IMR-90 (cell line): ENCODE measurements around the gene STK10. TPM values are rescaled to one million over a fixed set of nuclear protein-coding genes. Genes with fewer than 3 reads are reported as not detected.

Experiments used
- ATAC-seq: fragments of 200-7000 bp; cut with Tn5 transposase; 2 replicates; pipeline ENCODE4 v1.9.1; 2020; ENCODE audit warnings: low read depth, mild to moderate bottlenecking, moderate library complexity
- BruUV-seq: library from RNA; stranded (reverse); fragments of 400-500 nt; replicated peaks from 2 replicates; lab custom pipeline; 2021; lab: Mats Ljungman, UMichigan
- CTCF ChIA-PET: fragments of 300-600 bp; formaldehyde crosslinking; extraction: SDS; loops from one replicate; lab custom pipeline; 2021; ENCODE audit warnings: antibody characterized with exemption; lab: Yijun Ruan, JAX
- POLR2A ChIA-PET: fragments of 300-600 bp; sonication (Branson Sonifier 250); formaldehyde crosslinking; loops from one replicate; lab custom pipeline; 2022; ENCODE audit warnings: antibody characterized with exemption; ENCODE audit not compliant: unreplicated experiment; lab: Charles Lee
- DNase-seq: peaks from one replicate; pipeline ENCODE4 v3.0.0; 2013
- H2AFZ ChIP-seq: replicated peaks from 2 replicates; pipeline ENCODE3; 2013; ENCODE audit warnings: low read length, mild to moderate bottlenecking; ENCODE audit not compliant: poor library complexity
- H2AK5ac ChIP-seq: 2 replicates; pipeline ENCODE4 v1.6.1; 2013; ENCODE audit warnings: low read depth, low read length, inconsistent platforms
- H2AK9ac ChIP-seq: replicated peaks from 2 replicates; pipeline ENCODE3; 2013; ENCODE audit warnings: mild to moderate bottlenecking, low read depth, low read length, moderate library complexity; ENCODE audit not compliant: poor library complexity
- H2BK120ac ChIP-seq: 2 replicates; pipeline ENCODE4 v1.6.1; 2013; ENCODE audit warnings: low read depth, low read length, inconsistent platforms
- H2BK15ac ChIP-seq: 3 replicates; pipeline ENCODE4 v1.6.1; 2013; ENCODE audit warnings: low read depth, low read length, inconsistent platforms
- H2BK20ac ChIP-seq: 2 replicates; pipeline ENCODE4 v1.6.1; 2013; ENCODE audit warnings: low read depth, mild to moderate bottlenecking, inconsistent platforms, low read length, moderate library complexity
- H2BK5ac ChIP-seq: 2 replicates; pipeline ENCODE4 v1.6.1; 2013; ENCODE audit warnings: mild to moderate bottlenecking, low read depth, low read length, inconsistent platforms; ENCODE audit not compliant: poor library complexity, severe bottlenecking
- H3K14ac ChIP-seq: replicated peaks from 2 replicates; pipeline ENCODE4 v1.6.1; 2013; ENCODE audit warnings: low read depth, low read length, inconsistent platforms
- H3K18ac ChIP-seq: 2 replicates; pipeline ENCODE4 v1.6.1; 2013; ENCODE audit warnings: low read depth, low read length, control low read depth
- H3K23ac ChIP-seq: 2 replicates; pipeline ENCODE4 v1.6.1; 2013; ENCODE audit warnings: low read depth, low read length, inconsistent platforms
- H3K27ac ChIP-seq: 2 replicates; pipeline ENCODE4 v1.5.1; 2013; ENCODE audit warnings: mild to moderate bottlenecking, control low read depth, low read length; ENCODE audit not compliant: insufficient read depth
- H3K27me3 ChIP-seq: 2 replicates; pipeline ENCODE4 v1.6.1; 2013; ENCODE audit warnings: low read length; ENCODE audit not compliant: control insufficient read depth, insufficient read depth
- H3K36me3 ChIP-seq: 2 replicates; pipeline ENCODE4 v1.6.1; 2013; ENCODE audit warnings: low read length, mixed read lengths; ENCODE audit not compliant: control insufficient read depth, insufficient read depth
- H3K4ac ChIP-seq: 2 replicates; pipeline ENCODE4 v1.6.1; 2013; ENCODE audit warnings: low read depth, low read length, inconsistent platforms
- H3K4me1 ChIP-seq: 2 replicates; pipeline ENCODE4 v1.6.1; 2013; ENCODE audit warnings: low read length, mixed read lengths; ENCODE audit not compliant: control insufficient read depth, insufficient read depth
- H3K4me2 ChIP-seq: 2 replicates; pipeline ENCODE4 v1.6.1; 2013; ENCODE audit warnings: low read depth, mild to moderate bottlenecking, control low read depth, low read length, moderate library complexity
- H3K4me3 ChIP-seq: 2 replicates; pipeline ENCODE4 v1.5.1; 2013; ENCODE audit warnings: low read depth, mild to moderate bottlenecking, control low read depth, low read length, moderate library complexity; ENCODE audit not compliant: insufficient read depth
- H3K56ac ChIP-seq: 2 replicates; pipeline ENCODE4 v1.6.1; 2013; ENCODE audit warnings: low read length, inconsistent platforms; ENCODE audit not compliant: insufficient read depth; ENCODE audit errors: extremely low read depth
- H3K79me1 ChIP-seq, 2 experiments: 2 replicates each; pipeline ENCODE4 v1.6.1; 2013; ENCODE audit warnings: low read length in 2 of 2, inconsistent platforms in 1 of 2, low read depth in 1 of 2
- H3K9ac ChIP-seq: 2 replicates; pipeline ENCODE4 v1.6.1; 2013; ENCODE audit warnings: low read depth, low read length, control low read depth
- H3K9me1 ChIP-seq: 2 replicates; pipeline ENCODE4 v1.6.1; 2013; ENCODE audit warnings: low read length, inconsistent platforms; ENCODE audit not compliant: insufficient read depth
- H3K9me3 ChIP-seq: 2 replicates; pipeline ENCODE4 v1.6.1; 2013; ENCODE audit warnings: low read length; ENCODE audit not compliant: control insufficient read depth, insufficient read depth
- H4K20me1 ChIP-seq: 2 replicates; pipeline ENCODE4 v1.6.1; 2013; ENCODE audit warnings: low read length, inconsistent platforms; ENCODE audit not compliant: insufficient read depth
- H4K5ac ChIP-seq: 2 replicates; pipeline ENCODE4 v1.6.1; 2013; ENCODE audit warnings: mild to moderate bottlenecking, low read depth, low read length, control low read depth
- H4K8ac ChIP-seq, 2 experiments: 2 replicates each; pipeline ENCODE4 v1.6.1; 2013; ENCODE audit warnings: low read depth in 2 of 2, low read length in 2 of 2, control low read depth in 1 of 2, inconsistent platforms in 1 of 2
- H4K91ac ChIP-seq: 2 replicates; pipeline ENCODE4 v1.6.1; 2013; ENCODE audit warnings: low read depth, low read length, inconsistent platforms; ENCODE audit not compliant: insufficient read depth
- BHLHE40 ChIP-seq: fragments of 150-350 bp; IDR thresholded peaks from 2 replicates; pipeline ENCODE4 v1.6.1; 2016; ENCODE audit warnings: mild to moderate bottlenecking, low read depth, low read length
- CEBPB ChIP-seq: IDR thresholded peaks from 2 replicates; pipeline ENCODE4 v1.6.1; 2012; ENCODE audit warnings: low read depth, low read length, improper control_type of control experiment
- FOS ChIP-seq: fragments of 150-350 bp; IDR thresholded peaks from 2 replicates; pipeline ENCODE4 v1.6.1; 2016; ENCODE audit warnings: low read depth, low read length
- NFE2L2 ChIP-seq: fragments of 150-350 bp; IDR thresholded peaks from 2 replicates; pipeline ENCODE4 v1.6.1; 2016; ENCODE audit warnings: low read depth, mild to moderate bottlenecking, low read length
- POLR2A ChIP-seq: IDR thresholded peaks from 2 replicates; pipeline ENCODE4 v1.6.1; 2012; ENCODE audit warnings: mild to moderate bottlenecking, low read depth, low read length
- RAD21 ChIP-seq: IDR thresholded peaks from 2 replicates; pipeline ENCODE4 v1.6.1; 2012; ENCODE audit warnings: low read length, improper control_type of control experiment
- RCOR1 ChIP-seq: IDR thresholded peaks from 2 replicates; pipeline ENCODE4 v1.6.1; 2012; ENCODE audit warnings: mild to moderate bottlenecking, low read length, improper control_type of control experiment; ENCODE audit not compliant: insufficient replicate concordance
- RFX5 ChIP-seq: IDR thresholded peaks from 2 replicates; pipeline ENCODE4 v1.8.0; 2012; ENCODE audit warnings: low read depth, mild to moderate bottlenecking, low read length, moderate library complexity
- SMC3 ChIP-seq: fragments of 150-350 bp; IDR thresholded peaks from 2 replicates; pipeline ENCODE4 v1.6.1; 2016; ENCODE audit warnings: low read depth, mild to moderate bottlenecking, antibody characterized with exemption, low read length, moderate library complexity
- WGBS, 2 experiments: methylation state at CpG; one replicate each; pipeline versions ENCODE4 v1.1.5 to v1.1.7; 2013; ENCODE audit warnings: missing lambda C conversion rate in 2 of 2; ENCODE audit not compliant: insufficient read length in 1 of 2; ENCODE audit errors: extremely low coverage in 2 of 2; 5-methylcytosine and 5-hydroxymethylcytosine counted together
- dilution Hi-C: fragments of 300-500 bp; cut with HindIII; formaldehyde crosslinking; loops from one replicate; pipeline ENCODE4 v1.14.3; 2018; ENCODE audit warnings: low sequenced_read_pairs; ENCODE audit not compliant: unreplicated experiment
- in situ Hi-C: fragments of 300-500 bp; cut with MboI; formaldehyde crosslinking; loops from 3 replicates; pipeline ENCODE4 v1.14.3; 2019; ENCODE audit warnings: low sequenced_read_pairs, inconsistent platforms, mixed read lengths
- intact Hi-C: fragments of 100-400 bp; cut with micrococcal nuclease; formaldehyde crosslinking; loops from 2 replicates; pipeline ENCODE4 v1.10.0; 2022
- polyA plus RNA-seq, 3 experiments: library from polyadenylated mRNA; depleted of rRNA; stranded (reverse); fragments of >200 nt; gene quantifications; 2 replicates each; pipeline ENCODE4 v1.2.3, GENCODE V29; 2012; ENCODE audit warnings: low replicate concordance in 1 of 3
- total RNA-seq: library from RNA; depleted of rRNA; stranded (reverse); fragments of >200 nt; gene quantifications from 2 replicates; pipeline ENCODE4 v1.2.3, GENCODE V29; 2012
- TF ChIP-seq, protein P1 (sequence below): fragments of 150-350 bp; IDR thresholded peaks from 2 replicates; pipeline ENCODE4 v1.6.1; 2016; ENCODE audit warnings: low read depth, mild to moderate bottlenecking, low read length, moderate library complexity, borderline replicate concordance
- TF ChIP-seq, protein P2 (sequence below): fragments of 150-350 bp; IDR thresholded peaks from 2 replicates; pipeline ENCODE4 v1.6.1; 2017; ENCODE audit warnings: mild to moderate bottlenecking, antibody characterized with exemption, low read length, low read depth
- TF ChIP-seq, protein P3 (sequence below): conservative IDR thresholded peaks from 2 replicates; pipeline ENCODE4 v1.5.1; 2012; ENCODE audit warnings: mild to moderate bottlenecking, low read depth, low read length, improper control_type of control experiment

STK10 gene
- total and polyA plus RNA-seq, 2 of the 4 experiments (the other 2 are of a cell fraction): 15.4 to 18.5 TPM

DNA sequence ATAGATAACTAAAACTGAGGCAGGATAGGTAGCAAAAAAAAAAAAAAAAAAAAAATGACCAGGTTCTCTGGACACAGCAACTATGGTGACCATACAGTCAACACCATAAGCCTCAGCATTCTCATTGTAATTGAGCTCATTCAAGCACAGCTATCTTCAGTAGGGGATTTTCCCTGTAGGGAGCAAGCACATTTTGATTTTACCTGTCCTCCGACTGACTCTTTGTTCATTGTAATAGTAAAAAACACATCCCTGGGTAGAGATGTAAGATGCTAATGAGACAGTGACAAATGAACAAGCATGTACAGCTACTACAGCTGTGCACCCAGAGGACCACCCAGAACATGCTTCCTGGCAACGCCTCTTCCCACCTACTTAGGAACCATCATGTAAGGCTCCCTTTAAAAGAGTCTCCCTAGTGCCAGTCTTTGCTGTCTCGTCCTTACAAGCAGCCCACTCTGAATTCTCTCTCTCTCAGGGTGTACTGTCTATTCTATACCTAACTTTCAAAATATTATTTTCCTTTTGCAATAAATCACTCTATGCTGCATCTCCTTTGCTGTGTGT lies 116.6 kb downstream of the STK10 start:
- Histone ChIP-seq H3K14ac (no peak overlapping the region), H2BK15ac (no peak overlapping the region), H2BK5ac (no peak overlapping the region), H4K20me1 (no peaks in the 10 kb centered on the region), H3K9me1 (no peaks in the 10 kb centered on the region), H3K27ac (no peak overlapping the region), H2BK120ac (no peak overlapping the region), H3K4ac (no peak overlapping the region), H4K91ac (no peak overlapping the region), H3K23ac (no peak overlapping the region), H3K79me1 (no peaks in the 10 kb centered on the region; a peak in 1 of 4 replicates), H3K9me3 (no peaks in the 10 kb centered on the region), H4K8ac (no peak overlapping the region), H3K56ac (no peak overlapping the region), H2AK9ac (no peak overlapping the region), H2AK5ac (no peak overlapping the region), H3K4me3 (no peak overlapping the region), H3K4me1 (no peaks in the 10 kb centered on the region), H3K18ac (no peak overlapping the region), H2AFZ (no peak overlapping the region), H2BK20ac (no peak overlapping the region), H3K9ac (no peak overlapping the region), H4K5ac (no peak overlapping the region), H3K4me2 (no peak overlapping the region), H3K27me3 (no peaks in the 10 kb centered on the region), H3K36me3 (peaks cover 4% of the 10 kb centered on the region; the same call in 1 of the 2 replicates)
- TF ChIP-seq CEBPB: no peak
- TF ChIP-seq, protein P1, sequence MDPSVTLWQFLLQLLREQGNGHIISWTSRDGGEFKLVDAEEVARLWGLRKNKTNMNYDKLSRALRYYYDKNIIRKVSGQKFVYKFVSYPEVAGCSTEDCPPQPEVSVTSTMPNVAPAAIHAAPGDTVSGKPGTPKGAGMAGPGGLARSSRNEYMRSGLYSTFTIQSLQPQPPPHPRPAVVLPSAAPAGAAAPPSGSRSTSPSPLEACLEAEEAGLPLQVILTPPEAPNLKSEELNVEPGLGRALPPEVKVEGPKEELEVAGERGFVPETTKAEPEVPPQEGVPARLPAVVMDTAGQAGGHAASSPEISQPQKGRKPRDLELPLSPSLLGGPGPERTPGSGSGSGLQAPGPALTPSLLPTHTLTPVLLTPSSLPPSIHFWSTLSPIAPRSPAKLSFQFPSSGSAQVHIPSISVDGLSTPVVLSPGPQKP: no peak
- TF ChIP-seq RAD21: no peak
- TF ChIP-seq RCOR1: no peak
- TF ChIP-seq SMC3: no peak
- TF ChIP-seq RFX5: no peak
- TF ChIP-seq, protein P2, sequence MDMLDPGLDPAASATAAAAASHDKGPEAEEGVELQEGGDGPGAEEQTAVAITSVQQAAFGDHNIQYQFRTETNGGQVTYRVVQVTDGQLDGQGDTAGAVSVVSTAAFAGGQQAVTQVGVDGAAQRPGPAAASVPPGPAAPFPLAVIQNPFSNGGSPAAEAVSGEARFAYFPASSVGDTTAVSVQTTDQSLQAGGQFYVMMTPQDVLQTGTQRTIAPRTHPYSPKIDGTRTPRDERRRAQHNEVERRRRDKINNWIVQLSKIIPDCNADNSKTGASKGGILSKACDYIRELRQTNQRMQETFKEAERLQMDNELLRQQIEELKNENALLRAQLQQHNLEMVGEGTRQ: no peak
- TF ChIP-seq FOS: no peak
- TF ChIP-seq POLR2A: no peak
- TF ChIP-seq, protein P3, sequence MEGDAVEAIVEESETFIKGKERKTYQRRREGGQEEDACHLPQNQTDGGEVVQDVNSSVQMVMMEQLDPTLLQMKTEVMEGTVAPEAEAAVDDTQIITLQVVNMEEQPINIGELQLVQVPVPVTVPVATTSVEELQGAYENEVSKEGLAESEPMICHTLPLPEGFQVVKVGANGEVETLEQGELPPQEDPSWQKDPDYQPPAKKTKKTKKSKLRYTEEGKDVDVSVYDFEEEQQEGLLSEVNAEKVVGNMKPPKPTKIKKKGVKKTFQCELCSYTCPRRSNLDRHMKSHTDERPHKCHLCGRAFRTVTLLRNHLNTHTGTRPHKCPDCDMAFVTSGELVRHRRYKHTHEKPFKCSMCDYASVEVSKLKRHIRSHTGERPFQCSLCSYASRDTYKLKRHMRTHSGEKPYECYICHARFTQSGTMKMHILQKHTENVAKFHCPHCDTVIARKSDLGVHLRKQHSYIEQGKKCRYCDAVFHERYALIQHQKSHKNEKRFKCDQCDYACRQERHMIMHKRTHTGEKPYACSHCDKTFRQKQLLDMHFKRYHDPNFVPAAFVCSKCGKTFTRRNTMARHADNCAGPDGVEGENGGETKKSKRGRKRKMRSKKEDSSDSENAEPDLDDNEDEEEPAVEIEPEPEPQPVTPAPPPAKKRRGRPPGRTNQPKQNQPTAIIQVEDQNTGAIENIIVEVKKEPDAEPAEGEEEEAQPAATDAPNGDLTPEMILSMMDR: no peak
- no peak for TF ChIP-seq BHLHE40
- no peak for TF ChIP-seq NFE2L2
- no TSS peak for BruUV-seq
- DNase-seq (no peak), ATAC-seq (no peak)
- in situ Hi-C loops (no loop called here), dilution Hi-C loops (no loop called here), intact Hi-C loops (no loop called here)
- WGBS, 2 experiments: 67% methylated on average over 1 of the region's 3 CpGs; no CpG with 5 or more reads in 1 of the 2 experiments
- CTCF ChIA-PET: interaction anchor here (1.6 kb wide), 1 partner anchor 12 kb away, joined by 3 read pairs; no protein-coding TSS in a partner anchor
- POLR2A ChIA-PET: no interaction called here
